NCI-H345 (cell line): ENCODE measurements around the gene NBPF20.
"Not testable (repeated sequence)": the region's sequence is repeated elsewhere in the genome, so short reads cannot be mapped to it uniquely, and the experiment has no call there.

Experiments
- DNase-seq: peaks from one replicate; lab custom pipeline; 2025; lab: John Stamatoyannopoulos, UW

The NBPF20 gene

DNA sequence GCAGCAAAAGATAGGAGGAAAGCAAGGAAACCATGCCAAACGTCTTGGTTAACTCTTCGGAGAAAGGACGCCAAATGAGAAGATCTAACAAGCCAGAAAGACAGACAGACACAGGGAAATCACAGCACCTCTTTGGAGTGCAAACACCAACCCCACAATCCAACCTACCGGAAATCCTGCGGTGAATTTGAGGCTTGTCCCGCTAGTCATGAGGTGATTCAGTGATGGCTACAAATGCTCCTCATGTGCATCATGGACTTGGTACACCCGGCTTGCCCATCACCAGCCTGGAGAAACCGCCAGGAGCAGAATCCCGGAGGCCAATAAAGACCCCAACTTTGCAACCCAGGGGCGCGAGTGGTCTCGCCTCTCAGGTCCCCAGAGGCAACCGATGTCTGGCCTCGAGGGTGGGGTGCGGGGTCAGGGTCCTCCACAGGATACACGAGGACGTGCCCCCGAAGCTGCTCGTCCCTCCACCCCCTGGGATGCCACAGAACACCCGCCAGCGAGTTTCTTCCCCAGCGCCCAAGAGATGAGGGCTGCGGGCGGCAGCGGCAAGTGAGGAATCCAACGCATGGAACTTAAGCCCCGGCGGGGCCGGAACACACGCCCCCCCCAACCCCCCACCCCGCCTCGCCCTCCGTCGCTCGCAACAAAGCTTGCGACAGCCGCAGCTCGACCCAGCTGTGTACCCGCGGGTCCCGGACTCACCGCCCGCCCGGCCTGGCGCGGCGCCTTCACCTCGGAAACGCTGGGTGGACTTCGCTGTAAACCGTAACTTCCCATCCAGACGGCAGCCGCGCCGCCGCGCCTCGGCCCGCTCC, 579 bp downstream of the NBPF20 start:
- peak; percentile 51 for DNase-seq

DNA sequence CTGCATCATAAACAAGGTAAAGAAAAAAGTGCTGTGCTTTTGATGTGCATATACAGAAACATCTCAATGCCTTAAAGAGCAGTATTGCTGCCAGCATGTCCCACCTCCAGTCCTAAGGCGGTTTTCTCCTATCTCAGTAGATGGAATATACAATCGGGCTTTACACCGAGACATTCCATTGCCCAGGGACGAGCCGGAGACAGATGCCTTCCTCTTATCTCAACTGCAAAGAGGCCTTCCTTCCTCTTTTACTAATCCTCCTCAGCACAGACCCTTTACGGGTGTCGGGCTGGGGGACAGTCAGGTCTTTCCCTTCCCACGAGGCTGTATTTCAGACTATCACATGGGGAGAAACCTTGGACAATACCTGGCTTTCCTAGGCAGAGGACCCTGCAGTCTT, 10.3 kb downstream of the NBPF20 start:
- not testable (repeated sequence) for DNase-seq

DNA sequence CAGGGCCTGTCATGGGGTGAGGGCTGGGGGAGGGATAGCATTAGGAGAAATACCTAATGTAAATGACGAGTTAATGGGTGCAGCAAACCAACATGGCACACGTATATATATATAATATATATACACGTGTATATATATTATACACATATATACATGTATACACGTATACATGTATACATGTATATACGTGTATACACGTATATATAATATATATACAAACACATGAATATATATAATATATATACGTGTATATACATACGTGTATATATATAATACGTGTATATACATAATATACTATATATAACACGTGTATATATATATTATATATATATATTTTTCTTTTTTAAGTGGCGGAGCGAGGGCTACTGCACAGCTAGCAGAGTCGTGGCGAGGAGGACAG, 18.1 kb downstream of the NBPF20 start:
- DNase-seq: not testable (repeated sequence)

GRCh38 chr1:145404949-145405348, 20.5 kb downstream of the NBPF20 start:
- not testable (repeated sequence) for DNase-seq

- not testable (repeated sequence) for DNase-seq
Observed at GRCh38 chr1:145400701-145401100, 24.7 kb downstream of the NBPF20 start.
